GM19238 (cell line): ENCODE measurements around the gene CDK14.

Experiments
- DNase-seq: peaks from one replicate; pipeline ENCODE4 v3.0.0; 2011; ENCODE audit warnings: low spot score; ENCODE audit not compliant: insufficient read length

The CDK14 gene

DNA sequence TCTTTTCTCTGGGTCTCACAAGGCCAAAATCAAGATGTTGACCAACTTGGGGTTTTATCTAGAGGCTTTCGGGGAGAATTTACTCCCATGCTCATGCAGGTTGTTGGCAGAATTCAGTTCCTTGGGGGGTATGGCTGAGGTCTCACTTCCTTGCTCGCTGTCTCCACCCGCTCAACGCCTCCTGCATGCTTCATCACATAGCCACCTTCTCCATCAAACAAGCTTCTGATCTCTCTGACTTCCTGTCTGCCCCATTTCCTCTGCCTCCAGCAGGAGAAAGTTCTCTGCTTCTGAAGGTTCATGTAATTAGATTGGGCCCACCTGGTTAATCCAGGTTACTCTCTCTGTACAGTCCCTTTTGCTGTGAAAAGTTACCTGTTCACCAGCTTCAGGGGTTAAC lies 489.1 kb downstream of the CDK14 start:
- DNase-seq = no peak

DNA sequence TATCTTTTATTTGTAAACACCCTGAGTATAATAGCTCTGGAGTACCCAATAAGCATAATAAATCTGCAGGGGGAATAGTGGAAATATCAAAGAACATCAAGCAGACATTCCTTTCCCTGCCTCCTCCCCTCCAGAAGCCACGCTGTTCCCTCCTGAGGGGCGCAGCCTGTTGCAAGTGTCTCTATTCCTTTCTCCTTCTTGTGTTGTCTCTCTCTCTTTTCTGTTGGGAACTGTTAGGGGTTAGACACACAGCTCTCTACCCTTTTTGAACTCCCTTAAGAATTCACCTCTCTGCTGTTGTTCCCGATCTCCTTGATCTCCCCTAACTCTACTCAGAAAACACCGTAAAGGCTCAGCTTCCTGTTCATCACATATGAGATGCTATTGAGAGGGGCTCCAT lies 490.1 kb downstream of the CDK14 start:
- no peak for DNase-seq

DNA sequence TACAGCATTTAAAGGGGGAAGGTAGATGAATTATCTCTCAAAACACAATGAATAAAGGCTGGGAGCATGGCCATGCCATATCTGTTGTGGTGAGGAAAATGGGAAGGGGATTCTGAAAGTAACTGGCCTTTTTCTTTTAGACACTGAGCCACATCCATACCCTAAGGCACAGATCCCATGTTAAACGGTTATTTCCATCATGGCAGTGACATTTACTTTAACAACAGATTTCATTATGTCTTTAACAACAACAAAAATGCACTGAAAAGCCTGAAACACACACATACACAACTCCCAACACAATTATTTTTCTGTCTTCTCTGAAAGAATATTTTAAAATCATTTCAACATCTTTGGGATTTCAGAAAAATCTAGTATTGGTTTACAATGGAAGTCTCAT lies 492.0 kb downstream of the CDK14 start:
- no peak for DNase-seq

DNA sequence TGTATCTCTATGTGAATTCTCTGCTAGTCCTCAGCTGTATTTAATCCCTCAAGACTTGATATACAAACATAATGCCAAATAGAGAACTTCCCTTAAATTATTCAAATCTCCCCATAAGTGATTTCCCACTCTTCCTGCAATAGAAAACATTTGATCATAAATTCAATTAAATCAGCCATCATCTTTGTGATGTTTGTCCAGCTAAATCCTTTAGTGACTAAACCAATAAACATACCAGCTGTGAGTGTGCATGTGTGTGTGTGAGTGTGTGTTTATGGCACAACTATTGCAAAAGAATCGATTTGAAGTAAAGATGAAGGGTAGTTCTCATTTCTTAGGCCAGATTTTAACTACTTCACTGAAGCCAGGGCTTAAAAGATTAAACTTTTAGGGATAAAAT lies 492.6 kb downstream of the CDK14 start:
- DNase-seq = no peak

DNA sequence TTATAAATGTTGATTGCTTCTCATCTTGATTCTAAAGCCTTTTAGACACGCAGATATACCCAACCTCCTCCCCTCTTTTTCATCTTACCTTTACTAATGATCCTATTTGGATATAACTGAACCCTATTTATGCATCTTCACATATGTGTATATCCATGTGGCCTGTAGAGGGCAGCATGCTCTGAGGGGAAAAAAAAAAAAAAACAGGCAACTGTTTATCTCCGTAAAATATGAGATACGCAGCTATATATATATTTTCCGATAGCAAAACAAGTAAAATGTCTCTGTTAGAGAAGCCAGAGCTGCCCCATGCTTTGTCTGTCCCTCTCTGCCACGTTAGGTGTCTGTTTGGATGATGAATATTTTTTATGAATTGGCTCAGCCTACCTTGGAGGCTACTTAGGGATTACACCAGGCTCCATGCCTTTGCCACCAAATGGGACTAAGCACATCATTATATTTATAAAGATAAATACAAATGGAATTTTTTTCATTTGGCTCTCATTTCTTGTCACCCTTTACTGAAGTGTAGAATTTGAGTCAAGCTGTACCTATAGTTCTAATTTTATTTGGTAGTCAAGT lies 493.4 kb downstream of the CDK14 start:
- no peak for DNase-seq

DNA sequence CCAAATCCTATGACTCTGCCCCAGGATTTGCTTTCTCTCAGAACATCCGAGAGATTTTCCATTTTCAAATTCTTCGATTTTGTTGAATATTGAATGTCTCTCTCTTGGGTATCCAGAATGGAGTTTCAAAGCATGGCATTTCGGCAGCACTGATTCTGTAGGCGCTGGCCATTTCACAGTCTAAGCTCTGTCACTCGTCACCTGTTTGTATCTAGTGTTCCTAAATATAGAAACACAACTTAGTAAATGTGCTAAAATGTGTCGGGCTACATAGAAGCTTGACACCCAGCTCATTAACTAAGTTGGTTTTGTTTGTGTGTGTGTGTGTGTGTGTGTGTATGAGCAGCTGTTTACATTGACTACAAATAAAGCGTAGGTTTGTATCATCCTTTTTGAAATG lies 494.6 kb downstream of the CDK14 start:
- DNase-seq = no peak

DNA sequence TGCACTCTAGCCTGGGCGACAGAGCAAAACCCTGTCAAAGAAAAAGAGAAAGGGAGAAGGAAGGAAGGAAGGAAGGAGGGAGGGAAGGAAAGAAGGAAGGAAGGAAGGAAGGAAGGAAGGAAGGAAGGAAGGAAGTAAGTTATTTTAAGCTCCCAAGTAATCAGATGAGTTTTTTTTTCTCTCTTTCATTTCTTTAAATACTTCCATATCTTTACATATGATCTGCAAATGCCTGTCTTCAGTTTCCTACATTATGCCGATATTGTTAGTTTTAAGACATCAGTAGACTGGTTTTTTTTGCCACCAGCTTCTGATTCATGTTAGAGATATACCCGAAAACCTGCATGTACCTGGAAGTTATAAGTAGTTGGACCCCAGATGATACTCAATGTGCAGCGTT lies 495.5 kb downstream of the CDK14 start:
- no peak for DNase-seq

DNA sequence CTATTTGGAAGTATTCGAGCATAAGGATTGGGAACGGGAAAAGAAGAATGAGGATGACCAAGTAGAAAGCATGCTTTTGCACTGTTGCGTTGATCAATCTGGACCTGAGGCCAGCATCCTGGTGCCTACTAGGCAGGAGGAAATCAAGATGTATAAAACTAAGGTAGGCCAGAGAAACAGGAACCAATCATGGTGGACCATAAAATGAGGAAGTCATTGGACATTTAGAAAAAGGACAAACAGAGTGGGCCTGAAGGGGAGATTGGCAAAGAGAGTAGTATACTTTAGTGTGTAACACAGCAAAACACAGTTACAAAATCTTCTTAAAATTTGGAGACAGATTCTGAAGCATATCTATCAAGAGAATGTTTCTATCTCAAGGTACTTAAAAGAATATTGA lies 497.1 kb downstream of the CDK14 start:
- no peak for DNase-seq

DNA sequence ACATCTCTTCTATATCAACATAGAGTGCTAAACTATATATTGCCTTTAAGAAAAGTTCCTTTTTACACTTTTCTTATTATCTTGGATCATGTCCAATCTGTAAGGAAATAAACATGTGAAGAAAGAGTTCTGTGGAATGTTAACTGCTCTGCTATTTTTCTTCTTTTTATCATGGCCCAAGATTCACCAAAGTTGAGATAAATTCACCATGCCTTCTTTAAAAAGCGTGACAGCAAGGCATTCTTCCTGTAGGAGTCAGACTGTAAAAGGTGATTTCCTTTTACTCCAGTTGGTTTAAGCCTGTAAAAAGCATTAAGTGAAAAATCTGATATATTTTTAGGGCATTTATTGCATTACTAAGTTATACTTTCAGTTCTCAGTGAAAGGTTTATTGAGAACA lies 502.4 kb downstream of the CDK14 start:
- no peak for DNase-seq

DNA sequence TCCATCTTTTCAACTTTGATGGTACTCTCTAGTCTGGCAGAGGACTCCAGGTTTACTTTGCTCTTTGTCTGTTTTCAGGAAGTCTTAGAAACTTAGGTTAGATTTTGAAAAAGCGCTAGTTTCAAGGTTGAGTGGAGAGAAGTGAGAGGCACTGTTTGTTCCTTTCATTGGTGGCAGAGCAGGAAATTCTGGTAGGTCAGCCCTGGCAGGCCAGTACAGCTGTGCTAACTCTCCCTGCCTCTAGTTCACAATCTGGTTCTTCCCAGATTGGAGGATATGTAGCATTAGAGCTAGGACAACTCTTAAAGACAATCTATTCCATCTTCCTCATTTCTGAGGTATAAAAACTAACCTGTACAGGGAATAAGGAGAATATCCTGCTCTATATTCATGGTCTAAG lies 507.2 kb downstream of the CDK14 start:
- DNase-seq = no peak

DNA sequence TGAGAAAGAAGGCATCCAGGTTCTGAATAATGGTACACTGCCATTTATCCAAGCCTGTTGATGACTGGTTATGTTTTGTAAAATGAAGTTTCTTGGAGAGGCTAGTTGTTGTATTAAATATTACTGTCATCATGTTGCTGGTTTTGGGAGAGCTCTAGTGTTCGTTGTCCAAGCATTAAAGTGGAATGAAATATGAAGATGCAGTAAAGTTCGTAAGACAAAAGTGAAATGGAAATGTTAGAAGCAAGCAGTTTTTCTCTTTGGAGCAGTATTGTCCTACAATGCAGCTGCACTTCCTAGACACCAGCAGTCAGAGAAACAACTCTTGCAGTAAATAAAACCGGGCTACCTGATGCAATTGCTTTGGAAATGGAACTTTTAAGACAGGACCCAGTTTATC lies 511.3 kb downstream of the CDK14 start:
- DNase-seq = no peak

DNA sequence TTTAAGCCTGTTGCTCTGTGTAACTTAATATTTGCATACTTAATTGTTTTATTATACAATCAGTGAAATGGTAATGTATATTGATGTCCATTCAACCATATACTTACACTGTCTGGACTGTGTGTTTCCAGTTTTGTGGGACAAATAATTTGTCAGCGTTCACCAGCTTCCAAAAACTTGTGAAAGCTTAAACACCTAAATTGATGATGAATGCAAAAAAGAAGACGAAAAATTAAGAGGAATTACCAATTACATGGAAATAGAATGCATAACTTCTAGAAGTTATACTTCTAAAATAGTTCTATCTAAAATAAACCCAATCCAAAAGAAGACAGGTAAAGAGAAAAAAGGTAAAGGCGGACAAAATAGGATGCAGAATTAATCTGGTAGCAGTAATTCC lies 513.1 kb downstream of the CDK14 start:
- no peak for DNase-seq

DNA sequence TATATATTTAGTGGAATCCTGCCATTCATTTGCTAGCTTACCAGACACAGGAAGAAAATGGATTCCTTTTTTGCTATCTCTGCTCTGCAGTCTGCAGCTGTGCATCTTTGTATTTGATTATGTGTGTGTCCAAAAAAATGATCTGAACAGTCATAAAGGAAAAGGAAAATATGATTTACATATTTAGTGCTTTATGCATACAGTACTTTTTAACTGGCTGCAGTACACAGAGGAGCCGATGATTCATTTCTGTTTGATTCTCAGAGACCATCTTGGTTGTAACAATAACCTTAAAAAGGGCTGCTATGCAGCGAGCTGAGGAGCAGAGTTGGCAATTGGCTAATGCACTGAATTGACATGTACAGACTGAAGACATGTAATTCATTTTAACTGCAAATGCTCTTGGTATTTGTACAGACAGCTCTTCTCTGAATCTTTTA lies 516.8 kb downstream of the CDK14 start:
- DNase-seq = no peak

DNA sequence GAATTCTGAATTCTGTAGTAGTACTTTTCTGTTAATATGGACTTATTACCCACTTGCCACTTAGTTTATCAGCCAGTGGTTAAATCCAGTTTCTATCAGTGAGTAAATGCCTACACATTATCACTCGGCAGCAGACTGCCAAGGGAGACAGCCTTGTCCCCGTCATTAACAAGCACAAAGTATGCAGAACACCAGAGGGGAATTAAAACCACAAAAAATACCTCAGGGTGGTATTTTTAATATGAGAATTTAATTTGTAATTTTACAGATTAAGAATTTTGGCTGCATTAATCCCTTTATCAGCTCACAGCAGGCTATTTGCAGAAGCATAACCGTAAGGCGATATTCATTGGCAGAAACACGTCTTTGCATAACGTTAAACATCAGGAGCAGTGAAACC lies 518.1 kb downstream of the CDK14 start:
- DNase-seq = no peak

DNA sequence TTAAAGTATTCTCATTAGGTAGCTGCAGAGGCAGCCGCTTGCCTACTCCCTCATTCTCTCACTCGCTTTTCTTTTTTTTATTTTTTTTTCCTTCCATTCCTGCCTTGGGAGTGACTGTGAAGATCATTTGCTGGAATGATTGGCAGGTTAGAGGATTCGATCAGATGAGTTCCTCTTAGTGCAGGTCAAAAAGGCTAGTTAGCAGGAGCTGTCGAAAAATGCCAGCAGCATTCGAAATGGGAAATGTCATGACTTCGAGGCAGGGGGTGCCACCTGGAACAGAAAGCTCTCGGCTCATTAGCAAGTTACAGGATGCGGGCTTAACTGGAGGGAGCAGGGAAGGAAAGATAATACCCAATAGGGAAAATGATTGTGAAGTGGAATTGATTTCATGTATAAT lies 530.6 kb downstream of the CDK14 start:
- DNase-seq = no peak

DNA sequence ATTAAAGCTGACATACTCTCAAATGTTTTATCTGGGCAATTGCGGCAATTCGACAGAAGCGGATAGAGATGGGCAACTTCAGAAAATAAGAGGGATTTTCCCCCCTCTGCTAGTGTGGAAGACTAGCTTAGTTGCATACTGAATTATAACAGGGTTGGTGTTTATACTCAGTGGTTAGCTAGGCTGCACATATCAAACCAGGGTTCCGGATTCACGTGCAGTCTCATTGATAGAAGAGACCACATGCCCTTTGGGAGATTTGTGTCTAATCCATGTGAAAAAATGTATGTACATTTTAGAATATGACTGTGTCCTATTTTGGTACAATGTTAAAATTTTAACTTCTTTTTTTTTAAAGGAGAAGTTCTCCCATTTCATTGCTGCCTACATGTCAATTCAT lies 531.2 kb downstream of the CDK14 start:
- no peak for DNase-seq

DNA sequence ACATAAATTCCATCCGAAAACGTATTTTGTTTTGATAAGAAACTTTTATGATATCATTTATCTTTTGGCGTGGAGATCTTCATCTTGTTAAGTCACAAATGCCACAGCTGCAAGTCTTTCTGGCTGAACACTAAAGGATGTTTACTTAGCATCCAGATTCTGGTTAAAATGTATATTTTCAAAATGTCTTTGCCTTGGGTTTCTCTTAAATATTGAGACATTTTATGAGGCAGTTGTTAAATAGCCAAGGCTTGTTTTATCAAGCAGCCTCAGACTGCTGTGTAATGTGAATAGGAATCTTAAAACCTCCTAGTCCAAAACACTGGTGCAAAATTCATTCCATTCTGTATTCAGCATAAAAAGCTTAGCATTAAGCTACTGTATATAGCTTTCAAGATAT lies 531.8 kb downstream of the CDK14 start:
- no peak for DNase-seq

DNA sequence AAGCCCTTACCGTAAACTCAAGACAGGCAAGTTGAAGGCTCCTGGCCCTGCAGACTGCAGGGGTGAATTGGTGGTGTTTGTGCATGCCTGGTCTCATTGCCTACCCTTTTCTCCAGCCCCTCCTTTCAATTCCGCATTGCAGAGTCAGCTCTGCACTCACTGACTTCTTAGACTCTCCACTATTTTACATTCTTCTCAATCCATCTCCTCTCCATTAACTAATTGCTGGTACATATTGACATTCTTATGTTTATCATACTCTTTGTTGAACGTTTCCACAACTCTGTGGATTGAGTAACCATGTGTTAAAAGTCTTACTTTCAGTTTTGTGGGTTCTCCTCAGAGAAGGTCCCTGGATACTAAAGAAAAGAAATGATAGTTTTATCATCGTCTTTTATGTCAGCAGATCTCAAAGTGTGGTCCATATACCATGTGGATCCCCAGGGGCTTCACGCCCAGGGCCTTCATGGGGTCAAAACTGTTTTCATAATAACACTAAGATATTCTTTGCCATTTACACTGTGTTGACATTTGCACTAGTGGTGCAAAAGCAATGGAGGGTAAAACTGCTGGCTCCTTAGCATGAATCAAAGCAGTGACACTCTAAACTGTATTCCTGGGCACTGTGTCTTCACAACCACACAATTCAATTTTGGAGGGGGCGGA lies 532.7 kb downstream of the CDK14 start:
- no peak for DNase-seq

DNA sequence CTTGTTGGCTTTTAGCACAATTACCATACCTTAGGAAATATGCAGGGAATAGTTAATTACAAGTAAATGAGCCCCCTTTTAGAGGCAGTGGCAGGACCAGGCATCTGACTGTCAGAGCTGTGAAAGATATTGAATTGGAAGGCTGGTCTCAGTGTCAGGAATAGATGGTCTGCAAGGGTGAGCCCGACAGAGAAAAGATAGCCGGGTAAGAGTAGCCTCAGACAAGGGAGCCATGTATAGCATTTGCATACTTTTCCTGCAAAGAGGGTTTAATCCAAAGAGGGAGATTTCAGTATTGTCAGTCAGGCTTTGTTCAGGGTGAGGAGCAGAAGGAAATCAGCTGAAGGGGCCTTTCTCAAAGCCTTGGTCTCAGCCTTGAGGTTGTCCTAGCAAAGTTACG lies 539.2 kb downstream of the CDK14 start:
- no peak for DNase-seq

DNA sequence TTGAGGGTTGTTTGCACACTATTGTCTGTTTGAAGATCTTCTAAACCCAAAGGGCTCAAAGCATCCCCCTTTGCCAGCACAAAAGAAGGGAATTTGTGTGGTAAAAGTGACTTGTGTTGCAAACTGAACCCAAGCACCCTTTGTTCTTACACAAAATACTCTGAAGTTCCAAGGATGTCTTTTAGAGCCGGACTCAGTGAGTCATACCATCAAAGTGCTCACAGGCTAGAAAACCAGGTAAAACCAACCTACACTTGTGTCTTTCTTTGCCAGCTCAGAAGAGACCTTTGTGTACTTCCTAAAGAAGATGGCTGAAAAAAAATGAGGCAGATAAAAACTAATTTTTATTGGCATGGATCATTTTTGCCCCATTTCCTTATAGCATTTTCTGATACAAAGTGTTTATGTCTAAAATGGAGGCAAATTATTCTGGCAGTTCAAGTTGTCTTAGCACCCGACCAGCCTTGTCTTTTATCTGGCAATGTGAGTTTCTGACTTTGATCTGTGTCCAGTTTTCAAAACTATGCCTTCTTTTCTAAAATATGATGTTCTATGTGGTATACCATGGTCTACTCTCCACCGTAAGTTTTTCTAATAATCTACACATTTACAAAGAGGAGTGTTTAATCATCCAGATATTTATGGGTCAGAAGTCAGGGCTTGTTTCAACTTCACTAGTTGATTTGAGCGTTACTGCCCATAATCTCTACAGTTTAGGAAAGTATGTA lies 539.7 kb downstream of the CDK14 start:
- DNase-seq = no peak

DNA sequence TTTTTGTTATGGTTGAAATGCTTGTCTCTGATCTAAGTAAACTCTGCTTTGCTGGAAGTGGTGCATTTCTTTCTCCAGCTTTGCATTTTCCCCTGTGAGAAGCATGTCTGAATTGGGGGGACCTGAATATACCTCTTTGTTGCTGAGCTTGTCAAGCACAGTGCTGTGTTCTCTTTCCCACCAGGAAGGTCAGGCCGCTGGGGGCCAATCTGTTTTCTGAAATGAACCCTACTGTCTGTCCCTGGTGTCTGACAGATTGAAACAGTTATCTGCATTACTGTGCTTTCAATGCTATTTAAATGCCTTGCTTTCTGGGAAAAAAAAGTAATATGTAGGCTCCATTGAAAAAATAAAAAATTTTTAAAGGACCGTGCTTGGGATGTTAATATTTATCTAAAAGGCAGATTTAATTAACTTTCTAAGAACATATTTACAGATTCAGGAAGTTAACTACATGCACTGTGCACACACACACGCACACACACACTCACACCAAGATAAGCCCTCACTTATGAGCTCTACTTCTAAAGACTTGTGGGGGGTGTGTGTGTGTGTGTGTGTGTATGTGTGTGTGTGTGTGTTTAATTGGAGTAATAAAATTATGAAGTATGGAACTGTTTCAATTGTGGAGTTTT lies 541.1 kb downstream of the CDK14 start:
- DNase-seq = no peak

DNA sequence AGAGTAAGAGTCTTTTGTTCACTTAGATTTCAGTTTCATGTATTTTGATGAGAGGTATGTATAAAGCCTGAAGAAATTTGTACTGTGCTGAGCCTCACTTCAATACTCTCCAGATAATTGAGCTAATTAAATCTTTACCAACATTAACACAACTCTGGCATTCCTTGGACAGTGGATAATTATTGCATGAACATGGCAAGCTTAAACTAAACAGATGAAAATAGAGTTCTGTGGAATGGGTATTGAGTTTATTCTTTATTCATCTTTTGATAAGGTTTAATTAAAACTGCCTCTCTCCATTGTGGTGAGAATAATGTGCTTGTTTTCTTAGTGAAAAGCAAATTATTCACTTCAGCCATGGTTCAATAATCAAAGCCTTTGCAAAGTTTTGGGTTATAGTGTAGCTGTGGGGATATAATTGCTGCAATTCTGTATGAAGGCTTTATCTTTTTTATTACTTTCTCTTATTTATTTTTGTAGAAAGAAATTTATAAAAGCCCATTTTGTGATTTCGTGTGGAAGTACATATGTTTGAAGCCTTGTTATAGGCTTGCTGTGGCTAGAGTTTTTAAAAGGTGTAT lies 541.8 kb downstream of the CDK14 start:
- DNase-seq = no peak
